ENCODE measurements around the gene ITM2C. TPM values are rescaled to one million over a fixed set of nuclear protein-coding genes. Genes with fewer than 3 reads are reported as not detected.

Gene ITM2C
- total and polyA plus RNA-seq, 2 donors (not counting 1 experiment from before 2014, with no cell fraction given) = 36.9 to 62.8 TPM

DNA sequence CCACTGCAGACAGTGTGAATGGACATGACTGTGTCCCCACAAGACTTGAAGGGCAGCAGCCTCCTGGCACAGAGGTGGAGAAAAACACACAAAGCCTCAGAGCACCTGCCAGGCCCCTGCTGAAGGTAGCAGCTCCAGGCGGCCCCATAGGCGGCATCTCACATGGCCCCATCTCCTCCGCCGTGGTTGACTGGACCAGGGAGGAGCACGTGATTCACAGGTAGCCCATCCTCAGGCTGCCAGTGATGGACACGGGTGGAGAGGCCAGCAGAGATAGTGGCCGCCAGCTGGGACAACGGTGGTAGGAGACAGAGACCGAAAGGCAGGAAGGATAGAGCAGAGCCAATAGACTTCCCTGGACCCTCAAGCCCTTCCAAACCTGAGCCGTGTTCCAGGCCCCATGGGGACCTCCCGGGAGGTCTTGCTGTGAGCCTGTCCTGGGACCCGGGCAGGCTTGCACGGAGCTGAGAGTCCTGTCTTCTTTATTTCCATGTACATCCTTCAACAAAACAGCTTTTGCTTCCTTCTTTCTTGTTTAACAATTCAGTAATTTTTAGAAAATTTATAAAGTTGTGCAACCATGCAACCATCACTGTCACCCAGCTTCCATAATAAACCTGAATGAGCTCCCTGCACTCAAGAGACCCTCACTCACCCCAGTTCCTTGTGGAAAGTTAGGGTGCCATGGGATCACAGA lies 33.4 kb downstream of the ITM2C start:
- POLR2A ChIA-PET = interaction anchor here (0.7 kb wide), 1 partner anchor 20 kb away, joined by 3 read pairs; no protein-coding TSS in a partner anchor
- Mint-ChIP-seq H3K27me3 (no peaks in the 10 kb centered on the region), H3K4me3 (no peak overlapping the region), H3K9me3 (ENCODE audit: insufficient read depth) (no peaks in the 10 kb centered on the region), H3K27ac (no peak overlapping the region), H3K4me1 (peaks cover 44% of the 10 kb centered on the region)
- H3K9me3 ChIP-seq (ENCODE audit: control extremely low read depth in 1 of 3, control insufficient read depth in 2 of 3, insufficient read depth in 1 of 3, low read length in 2 of 3) = no peaks in the 10 kb centered on the region
- no peaks in the 10 kb centered on the region for H4K20me1 ChIP-seq (ENCODE audit: control insufficient read depth, insufficient read depth, low read length, poor library complexity, severe bottlenecking)
- no peak overlapping the region for H3K27ac ChIP-seq (ENCODE audit: low read length in 2 of 2)
- intact Hi-C loops (cut with micrococcal nuclease) = no loop called here
- no peaks in the 10 kb centered on the region for H3K27me3 ChIP-seq (replicated peaks in 1 of 4; ENCODE audit: control extremely low read depth in 1 of 4, control insufficient read depth in 3 of 4, insufficient read depth in 4 of 4, low read length in 3 of 4)
- no peak for DNase-seq
- H3K4me2 ChIP-seq (replicated peaks; ENCODE audit: low read depth, low read length, poor library complexity, severe bottlenecking) = no peak overlapping the region
- no peak for ATAC-seq (ENCODE audit: low read depth)
- TF ChIP-seq CTCF (IDR thresholded peaks at IDR 0.05) (no peak), EZH2 (IDR thresholded peaks at IDR 0.05; ENCODE audit: borderline replicate concordance, insufficient read depth, low read depth, low read length, poor library complexity, severe bottlenecking) (no peak)
- H2AFZ ChIP-seq (ENCODE audit: insufficient read depth, low read depth, low read length, poor library complexity, severe bottlenecking) = no peak overlapping the region
- no peak overlapping the region for H3K4me3 ChIP-seq (ENCODE audit: control extremely low read depth in 1 of 5, extremely low read depth in 1 of 5, insufficient read depth in 1 of 5, low read depth in 2 of 5, low read length in 4 of 5)
- H3K36me3 ChIP-seq (replicated peaks in 1 of 2; ENCODE audit: control extremely low read depth in 1 of 2, control insufficient read depth in 1 of 2, extremely low read depth in 1 of 2, insufficient read depth in 2 of 2, low read length in 1 of 2) = no peaks in the 10 kb centered on the region
- 91% methylated on average over 11 of the region's 13 CpGs for WGBS (ENCODE audit: insufficient coverage)
- no peak overlapping the region for H3K9ac ChIP-seq (ENCODE audit: low read length)
- no peaks in the 10 kb centered on the region for H3K79me2 ChIP-seq (ENCODE audit: control insufficient read depth, insufficient read depth, low read length)
- peaks cover 41 to 46% of the 10 kb centered on the region in 2 donors for H3K4me1 ChIP-seq (ENCODE audit: control insufficient read depth in 2 of 2, insufficient read depth in 2 of 2, low read length in 2 of 2)
- CTCF ChIA-PET = interaction anchor here (0.6 to 4.9 kb wide), 5 partner anchors 15 to 89 kb away, joined by 3 to 30 read pairs (median 8); partner anchors contain the start of gene ITM2C

DNA sequence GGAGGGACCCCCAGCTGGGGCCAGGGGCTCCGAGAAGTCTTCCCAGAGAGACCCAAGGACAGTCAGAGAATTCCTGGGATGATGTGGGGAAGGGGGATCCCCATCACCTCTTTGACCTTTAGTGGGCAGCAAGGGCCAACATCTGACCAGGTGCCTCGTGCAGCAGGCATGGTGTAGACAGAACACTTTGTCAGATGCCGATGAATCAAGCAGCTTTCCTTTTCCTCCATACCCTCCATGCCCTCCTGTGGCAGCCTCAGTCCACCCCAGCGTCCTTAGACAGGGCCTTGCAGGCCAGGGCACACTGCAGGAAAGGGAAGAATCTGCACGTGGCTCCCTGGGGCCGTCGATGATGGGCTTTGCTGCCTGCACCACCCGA lies 34.0 kb downstream of the ITM2C start:
- TF ChIP-seq EZH2 (IDR thresholded peaks at IDR 0.05; ENCODE audit: borderline replicate concordance, insufficient read depth, low read depth, low read length, poor library complexity, severe bottlenecking) (no peak), CTCF (IDR thresholded peaks at IDR 0.05) (no peak)
- no peak overlapping the region for H3K27ac Mint-ChIP-seq
- H2AFZ ChIP-seq (ENCODE audit: insufficient read depth, low read depth, low read length, poor library complexity, severe bottlenecking) = no peak overlapping the region
- H3K9me3 ChIP-seq (ENCODE audit: control extremely low read depth in 1 of 3, control insufficient read depth in 2 of 3, insufficient read depth in 1 of 3, low read length in 2 of 3) = no peaks in the 10 kb centered on the region
- no peak for ATAC-seq (ENCODE audit: low read depth)
- ChIA-PET CTCF (interaction anchor here (2.5 to 4.9 kb wide), 2 partner anchors 50 to 89 kb away, joined by 10 to 30 read pairs; no protein-coding TSS in a partner anchor), POLR2A (interaction anchor here (0.7 kb wide), 1 partner anchor 21 kb away, joined by 3 read pairs; no protein-coding TSS in a partner anchor)
- H3K9ac ChIP-seq (ENCODE audit: low read length) = no peak overlapping the region
- no peaks in the 10 kb centered on the region for H3K9me3 Mint-ChIP-seq (ENCODE audit: insufficient read depth)
- H3K4me1 Mint-ChIP-seq = peaks cover 40% of the 10 kb centered on the region
- intact Hi-C loops (cut with micrococcal nuclease) = no loop called here
- H3K27me3 Mint-ChIP-seq = no peaks in the 10 kb centered on the region
- 89% methylated on average over 3 of the region's 8 CpGs for WGBS (ENCODE audit: insufficient coverage)
- no peak for DNase-seq
- no peak overlapping the region for H3K4me3 ChIP-seq (ENCODE audit: control extremely low read depth in 1 of 5, extremely low read depth in 1 of 5, insufficient read depth in 1 of 5, low read depth in 2 of 5, low read length in 4 of 5)
- H3K36me3 ChIP-seq (replicated peaks in 1 of 2; ENCODE audit: control extremely low read depth in 1 of 2, control insufficient read depth in 1 of 2, extremely low read depth in 1 of 2, insufficient read depth in 2 of 2, low read length in 1 of 2) = no peaks in the 10 kb centered on the region
- H3K4me1 ChIP-seq (ENCODE audit: control insufficient read depth in 2 of 2, insufficient read depth in 2 of 2, low read length in 2 of 2) = peaks cover 36 to 42% of the 10 kb centered on the region in 2 donors
- no peak overlapping the region for H3K27ac ChIP-seq (ENCODE audit: low read length in 2 of 2)
- H3K4me2 ChIP-seq (replicated peaks; ENCODE audit: low read depth, low read length, poor library complexity, severe bottlenecking) = no peak overlapping the region
- no peaks in the 10 kb centered on the region for H3K79me2 ChIP-seq (ENCODE audit: control insufficient read depth, insufficient read depth, low read length)
- H3K4me3 Mint-ChIP-seq = no peak overlapping the region
- H4K20me1 ChIP-seq (ENCODE audit: control insufficient read depth, insufficient read depth, low read length, poor library complexity, severe bottlenecking) = no peaks in the 10 kb centered on the region
- no peaks in the 10 kb centered on the region for H3K27me3 ChIP-seq (replicated peaks in 1 of 4; ENCODE audit: control extremely low read depth in 1 of 4, control insufficient read depth in 3 of 4, insufficient read depth in 4 of 4, low read length in 3 of 4)
